Stimulated activated CD4-positive, alpha-beta T cell treated with anti-CD3 and anti-CD28 coated beads, Interleukin-4, amount 100 ng/mL, for 1 hour (primary cell): ENCODE data around the gene MPIG6B.
"Not testable (repeated sequence)": the region's sequence is repeated elsewhere in the genome, so short reads cannot be mapped to it uniquely, and the experiment has no call there.

Experiments
- DNase-seq: peaks from one replicate; pipeline ENCODE4 v3.0.0-alpha.2; 2020

MPIG6B gene

GRCh38 chr6:31701666-31702404 lies 21.3 kb upstream of the MPIG6B start:
- no peak for DNase-seq

- peak; percentile 33 for DNase-seq
Measured at GRCh38 chr6:31702405-31702818, 20.8 kb upstream of the MPIG6B start.

GRCh38 chr6:31702819-31703716 lies 20.1 kb upstream of the MPIG6B start, which contains the start of gene ABHD16A:
TSS of gene ABHD16A (minus strand) at chr6:31703324. CDS start at chr6:31703281, 43 bp downstream.
- DNase-seq = peak; percentile 98

GRCh38 chr6:31705931-31706330 lies 17.2 kb upstream of the MPIG6B start:
- DNase-seq = no peak

GRCh38 chr6:31706599-31706998 lies 16.6 kb upstream of the MPIG6B start, which contains the start of gene LY6G6F:
TSS of gene LY6G6F (plus strand) at chr6:31706866. CDS start at chr6:31706907, 41 bp downstream.
- DNase-seq = no peak

GRCh38 chr6:31707701-31708100 lies 15.5 kb upstream of the MPIG6B start:
- DNase-seq = no peak

- no peak for DNase-seq
Measured at GRCh38 chr6:31708224-31708623, 14.9 kb upstream of the MPIG6B start.

GRCh38 chr6:31709157-31709556 lies 14.0 kb upstream of the MPIG6B start:
- not testable (repeated sequence) for DNase-seq

- no peak for DNase-seq
Measured at GRCh38 chr6:31710523-31711219, 12.5 kb upstream of the MPIG6B start.

GRCh38 chr6:31711233-31711632 lies 11.9 kb upstream of the MPIG6B start:
- DNase-seq = no peak

- DNase-seq = no peak
Measured at GRCh38 chr6:31712296-31712695, 10.9 kb upstream of the MPIG6B start.

- no peak for DNase-seq
Measured at GRCh38 chr6:31713465-31713864, 9.7 kb upstream of the MPIG6B start.

GRCh38 chr6:31713991-31714684 lies 9.0 kb upstream of the MPIG6B start:
- DNase-seq = no peak

- no peak for DNase-seq
Measured at GRCh38 chr6:31715022-31715958, 7.9 kb upstream of the MPIG6B start, which contains the start of gene LY6G6D. TSS of gene LY6G6D (plus strand) at chr6:31715348. CDS start at chr6:31715356, 8 bp downstream.

- DNase-seq = no peak
Measured at GRCh38 chr6:31717499-31718222, 5.5 kb upstream of the MPIG6B start.

- DNase-seq = no peak
Measured at GRCh38 chr6:31718265-31718664, 4.9 kb upstream of the MPIG6B start.

GRCh38 chr6:31719001-31719400 lies 4.2 kb upstream of the MPIG6B start:
- no peak for DNase-seq

GRCh38 chr6:31720196-31720770 lies 2.9 kb upstream of the MPIG6B start:
- no peak for DNase-seq

- no peak for DNase-seq
Measured at GRCh38 chr6:31721351-31722020, 1.7 kb upstream of the MPIG6B start, which contains the start of gene LY6G6C. TSS of gene LY6G6C (minus strand) at chr6:31721746. CDS start at chr6:31721679, 67 bp downstream.
